Posterior cingulate gyrus (tissue), 11 donors: ENCODE results near the gene ASRGL1.
"Not testable (repeated sequence)": the region's sequence is repeated elsewhere in the genome, so short reads cannot be mapped to it uniquely, and the experiment has no call there.

Experiments used
- DNase-seq, 10 donors: peaks; one replicate each; pipeline versions ENCODE4 v3.0.0 to v3.0.0-alpha.2; 2020 to 2021; ENCODE audit warnings: mixed read lengths in 3 of 10
- intact Hi-C: fragments of 100-400 bp; cut with DNase I; formaldehyde crosslinking; loops from one replicate; pipeline ENCODE4 v1.15.1; 2023

The ASRGL1 gene

GRCh38 chr11:62345861-62346260 is 8.6 kb downstream of the ASRGL1 start:
- DNase-seq = no peak
- intact Hi-C loops = no loop called here

GRCh38 chr11:62352355-62353336 is 15.4 kb downstream of the ASRGL1 start:
- no peak for DNase-seq
- intact Hi-C loops = no loop called here

GRCh38 chr11:62353841-62354240 is 16.6 kb downstream of the ASRGL1 start:
- no peak for DNase-seq
- intact Hi-C loops = no loop called here

- DNase-seq = no peak
- intact Hi-C loops = no loop called here
These were observed 21.0 kb downstream of the ASRGL1 start for GRCh38 chr11:62358273-62358672.

GRCh38 chr11:62359475-62359874 is 22.2 kb downstream of the ASRGL1 start:
- intact Hi-C loops = no loop called here
- DNase-seq = no peak

- intact Hi-C loops = no loop called here
- no peak for DNase-seq
These were observed 23.4 kb downstream of the ASRGL1 start for GRCh38 chr11:62360685-62361084.

GRCh38 chr11:62368861-62369477 is 31.7 kb downstream of the ASRGL1 start:
- intact Hi-C loops = not testable (repeated sequence)

GRCh38 chr11:62370743-62371440 is 33.6 kb downstream of the ASRGL1 start:
- DNase-seq = no peak
- intact Hi-C loops = no loop called here

More at GRCh38 chr11:62368861-62369477, 31.7 kb downstream of the ASRGL1 start:
- not testable (repeated sequence) for DNase-seq

GRCh38 chr11:62372871-62373270 is 35.6 kb downstream of the ASRGL1 start:
- peak in 1 of 10 donors; percentile 38 for DNase-seq
- intact Hi-C loops = no loop called here

- peak in 1 of 10 donors; percentile 69 for DNase-seq
- intact Hi-C loops = no loop called here
These were observed 36.3 kb downstream of the ASRGL1 start for GRCh38 chr11:62373464-62374119.

GRCh38 chr11:62374801-62375200 is 37.6 kb downstream of the ASRGL1 start:
- peak in 1 of 10 donors; percentile 53 for DNase-seq
- intact Hi-C loops = no loop called here

- intact Hi-C loops = loop anchor here (1.0 to 2.0 kb wide), 2 partner anchors 38 to 208 kb away; no protein-coding TSS in a partner anchor
- DNase-seq = peak in 2 of 10 donors; percentile 35 to 80
These were observed 41.3 kb downstream of the ASRGL1 start for GRCh38 chr11:62378459-62379063.

GRCh38 chr11:62379586-62379985 is 42.3 kb downstream of the ASRGL1 start:
- peak in 6 of 10 donors; percentile 35 to 93 (median 62) for DNase-seq
- intact Hi-C loops = loop anchor here (2.0 kb wide), 1 partner anchor 209 kb away; no protein-coding TSS in a partner anchor

- DNase-seq = peak in 3 of 10 donors; percentile 50 to 86 (median 70)
- intact Hi-C loops = not testable (repeated sequence)
These were observed 43.6 kb downstream of the ASRGL1 start for GRCh38 chr11:62380821-62381245.

GRCh38 chr11:62383822-62384221 is 46.6 kb downstream of the ASRGL1 start:
- peak in 1 of 10 donors; percentile 22 for DNase-seq
- intact Hi-C loops = no loop called here

GRCh38 chr11:62386083-62386482 is 48.8 kb downstream of the ASRGL1 start:
- intact Hi-C loops, DNase-seq: not testable (repeated sequence)

- intact Hi-C loops = no loop called here
- peak in 3 of 10 donors; percentile 50 to 68 (median 55) for DNase-seq
These were observed 50.1 kb downstream of the ASRGL1 start for GRCh38 chr11:62387381-62387780.

GRCh38 chr11:62388999-62389398 is 51.8 kb downstream of the ASRGL1 start:
- intact Hi-C loops = no loop called here

GRCh38 chr11:62390237-62390636 is 53.0 kb downstream of the ASRGL1 start:
- DNase-seq = peak in 2 of 10 donors; percentile 51 to 76
- intact Hi-C loops = loop anchor here (5.0 to 10.0 kb wide), 2 partner anchors 107 to 305 kb away; no protein-coding TSS in a partner anchor

More at GRCh38 chr11:62388999-62389398, 51.8 kb downstream of the ASRGL1 start:
- DNase-seq = peak in 3 of 10 donors; percentile 63 to 66 (median 64)
